ENCODE data around the gene CFAP410. TPM values are rescaled to one million over a fixed set of nuclear protein-coding genes. Genes with fewer than 3 reads are reported as not detected.

Gene CFAP410
- total and polyA plus RNA-seq, 2 of the 13 experiments (the other 11 are each of a cell fraction or from before 2014, with no cell fraction given): 8.0 to 20.1 TPM

DNA sequence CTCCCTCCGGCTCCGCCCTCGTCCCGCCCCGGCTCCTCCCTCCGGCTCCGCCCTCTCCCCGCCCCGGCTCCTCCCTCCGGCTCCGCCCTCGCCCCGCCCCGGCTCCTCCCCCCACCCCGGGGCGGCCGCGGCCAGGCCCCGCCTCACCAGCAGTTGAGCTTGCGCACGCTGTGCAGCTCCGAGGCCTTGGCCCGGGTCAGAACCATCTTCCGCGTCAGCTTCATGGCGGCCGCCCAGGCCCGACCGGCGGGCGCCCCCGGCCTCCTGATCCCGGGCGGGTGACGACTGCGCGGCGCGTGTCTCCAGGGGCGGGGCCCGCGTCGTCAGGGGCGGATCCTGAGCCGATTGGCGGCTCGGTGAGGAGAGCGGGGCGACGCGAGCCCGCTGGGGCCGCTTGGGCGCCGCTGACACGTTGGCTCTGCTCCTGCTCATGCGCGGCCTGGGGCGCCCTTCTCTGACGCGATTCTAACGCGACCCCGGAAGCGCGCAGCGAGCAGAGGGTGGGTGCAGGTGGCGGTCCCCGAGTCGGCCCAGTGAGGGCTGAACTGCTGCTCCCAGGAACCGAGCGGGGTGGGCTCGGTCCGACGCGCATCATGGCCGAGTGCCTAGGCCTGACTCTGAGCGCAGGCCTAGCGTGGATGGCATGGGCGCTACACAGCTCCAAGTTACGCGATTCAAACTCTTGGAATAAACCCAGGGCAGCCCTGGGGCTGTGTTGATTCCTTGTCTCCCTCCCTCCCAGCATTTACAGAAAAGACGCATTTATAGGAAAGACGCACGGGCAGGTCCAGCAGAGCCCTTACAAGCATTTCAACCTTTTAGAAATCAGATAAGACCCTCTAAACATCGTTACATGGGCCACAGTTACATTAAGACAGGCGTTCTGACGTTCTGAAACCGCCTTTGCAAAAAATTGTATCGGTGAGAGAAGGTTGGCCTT lies at the start of gene CFAP410 (continued):
- TF ChIP-seq MYC (CRISPR knock-in tag; IDR thresholded peaks at IDR 0.05; ENCODE audit: borderline replicate concordance): peak; percentile 97
- TF ChIP-seq ZKSCAN5 (CRISPR knock-in tag; IDR thresholded peaks at IDR 0.05): no peak
- TF ChIP-seq ZNF577 (CRISPR knock-in tag; IDR thresholded peaks at IDR 0.05; ENCODE audit: borderline replicate concordance, low read depth): no peak
- TF ChIP-seq ZNF816 (CRISPR knock-in tag; IDR thresholded peaks at IDR 0.05; ENCODE audit: borderline replicate concordance): peak; percentile 3; the same call in 1 of the 2 replicates
- TF ChIP-seq ZNF557 (CRISPR knock-in tag; IDR thresholded peaks at IDR 0.05): no peak
- TF ChIP-seq EEA1 (CRISPR knock-in tag; IDR thresholded peaks at IDR 0.05; ENCODE audit: borderline replicate concordance): peak; percentile 95; the same call in 1 of the 2 replicates
- TF ChIP-seq GABPB1 (CRISPR knock-in tag; IDR thresholded peaks at IDR 0.05): peak; percentile 95
- TF ChIP-seq FOXO1 (CRISPR knock-in tag; IDR thresholded peaks at IDR 0.05): peak; percentile 49; the same call in 1 of the 2 replicates
- no peak for TF ChIP-seq ZNF589 (CRISPR knock-in tag; conservative IDR thresholded peaks at IDR 0.05)
- no peak for TF ChIP-seq ZNF549 (CRISPR knock-in tag; IDR thresholded peaks at IDR 0.05)
- 0 out of 2 replicates have a peak, but pooled peaks have one; percentile 46 for TF ChIP-seq JUN (CRISPR knock-in tag; IDR thresholded peaks at IDR 0.05)
- no peak for TF ChIP-seq BHLHE40 (IDR thresholded peaks at IDR 0.05; ENCODE audit: low read length)
- TF ChIP-seq ZNF496 (CRISPR knock-in tag; IDR thresholded peaks at IDR 0.05; ENCODE audit: insufficient replicate concordance): no peak
- TF ChIP-seq, protein P1, sequence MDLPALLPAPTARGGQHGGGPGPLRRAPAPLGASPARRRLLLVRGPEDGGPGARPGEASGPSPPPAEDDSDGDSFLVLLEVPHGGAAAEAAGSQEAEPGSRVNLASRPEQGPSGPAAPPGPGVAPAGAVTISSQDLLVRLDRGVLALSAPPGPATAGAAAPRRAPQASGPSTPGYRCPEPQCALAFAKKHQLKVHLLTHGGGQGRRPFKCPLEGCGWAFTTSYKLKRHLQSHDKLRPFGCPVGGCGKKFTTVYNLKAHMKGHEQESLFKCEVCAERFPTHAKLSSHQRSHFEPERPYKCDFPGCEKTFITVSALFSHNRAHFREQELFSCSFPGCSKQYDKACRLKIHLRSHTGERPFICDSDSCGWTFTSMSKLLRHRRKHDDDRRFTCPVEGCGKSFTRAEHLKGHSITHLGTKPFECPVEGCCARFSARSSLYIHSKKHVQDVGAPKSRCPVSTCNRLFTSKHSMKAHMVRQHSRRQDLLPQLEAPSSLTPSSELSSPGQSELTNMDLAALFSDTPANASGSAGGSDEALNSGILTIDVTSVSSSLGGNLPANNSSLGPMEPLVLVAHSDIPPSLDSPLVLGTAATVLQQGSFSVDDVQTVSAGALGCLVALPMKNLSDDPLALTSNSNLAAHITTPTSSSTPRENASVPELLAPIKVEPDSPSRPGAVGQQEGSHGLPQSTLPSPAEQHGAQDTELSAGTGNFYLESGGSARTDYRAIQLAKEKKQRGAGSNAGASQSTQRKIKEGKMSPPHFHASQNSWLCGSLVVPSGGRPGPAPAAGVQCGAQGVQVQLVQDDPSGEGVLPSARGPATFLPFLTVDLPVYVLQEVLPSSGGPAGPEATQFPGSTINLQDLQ (CRISPR knock-in tag; IDR thresholded peaks at IDR 0.05): no peak
- TF ChIP-seq, protein P2, sequence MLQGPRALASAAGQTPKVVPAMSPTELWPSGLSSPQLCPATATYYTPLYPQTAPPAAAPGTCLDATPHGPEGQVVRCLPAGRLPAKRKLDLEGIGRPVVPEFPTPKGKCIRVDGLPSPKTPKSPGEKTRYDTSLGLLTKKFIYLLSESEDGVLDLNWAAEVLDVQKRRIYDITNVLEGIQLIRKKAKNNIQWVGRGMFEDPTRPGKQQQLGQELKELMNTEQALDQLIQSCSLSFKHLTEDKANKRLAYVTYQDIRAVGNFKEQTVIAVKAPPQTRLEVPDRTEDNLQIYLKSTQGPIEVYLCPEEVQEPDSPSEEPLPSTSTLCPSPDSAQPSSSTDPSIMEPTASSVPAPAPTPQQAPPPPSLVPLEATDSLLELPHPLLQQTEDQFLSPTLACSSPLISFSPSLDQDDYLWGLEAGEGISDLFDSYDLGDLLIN (CRISPR knock-in tag; IDR thresholded peaks at IDR 0.05; ENCODE audit: borderline replicate concordance): peak; percentile 82
- TF ChIP-seq, protein P3, sequence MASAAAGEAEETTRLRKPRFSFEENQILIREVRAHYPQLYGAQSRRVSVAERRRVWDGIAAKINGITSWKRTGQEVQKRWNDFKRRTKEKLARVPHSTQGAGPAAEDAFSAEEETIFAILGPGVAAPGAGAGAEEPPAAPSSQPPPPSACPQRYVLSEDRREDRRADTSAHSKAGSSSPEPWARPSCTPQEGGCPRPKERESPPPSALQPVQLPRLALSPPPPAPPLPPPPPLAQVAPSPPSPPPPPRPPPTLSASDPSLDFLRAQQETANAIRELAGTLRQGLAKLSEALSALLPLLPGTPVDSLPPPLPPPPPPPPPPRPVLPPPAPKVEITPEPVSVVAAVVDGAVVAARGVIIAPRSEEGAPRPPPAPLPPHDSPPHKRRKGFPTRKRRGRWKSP (CRISPR knock-in tag; IDR thresholded peaks at IDR 0.05): no peak
- TF ChIP-seq MAFF (IDR thresholded peaks at IDR 0.05; ENCODE audit: low read depth, low read length): no peak
- TF ChIP-seq ZNF501 (CRISPR knock-in tag; IDR thresholded peaks at IDR 0.05): peak; percentile 83
- TF ChIP-seq, protein P4, sequence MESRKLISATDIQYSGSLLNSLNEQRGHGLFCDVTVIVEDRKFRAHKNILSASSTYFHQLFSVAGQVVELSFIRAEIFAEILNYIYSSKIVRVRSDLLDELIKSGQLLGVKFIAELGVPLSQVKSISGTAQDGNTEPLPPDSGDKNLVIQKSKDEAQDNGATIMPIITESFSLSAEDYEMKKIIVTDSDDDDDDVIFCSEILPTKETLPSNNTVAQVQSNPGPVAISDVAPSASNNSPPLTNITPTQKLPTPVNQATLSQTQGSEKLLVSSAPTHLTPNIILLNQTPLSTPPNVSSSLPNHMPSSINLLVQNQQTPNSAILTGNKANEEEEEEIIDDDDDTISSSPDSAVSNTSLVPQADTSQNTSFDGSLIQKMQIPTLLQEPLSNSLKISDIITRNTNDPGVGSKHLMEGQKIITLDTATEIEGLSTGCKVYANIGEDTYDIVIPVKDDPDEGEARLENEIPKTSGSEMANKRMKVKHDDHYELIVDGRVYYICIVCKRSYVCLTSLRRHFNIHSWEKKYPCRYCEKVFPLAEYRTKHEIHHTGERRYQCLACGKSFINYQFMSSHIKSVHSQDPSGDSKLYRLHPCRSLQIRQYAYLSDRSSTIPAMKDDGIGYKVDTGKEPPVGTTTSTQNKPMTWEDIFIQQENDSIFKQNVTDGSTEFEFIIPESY (CRISPR knock-in tag; IDR thresholded peaks at IDR 0.05): no peak
- TF ChIP-seq MBNL3 (CRISPR knock-in tag; conservative IDR thresholded peaks at IDR 0.05): no peak
- peak; percentile 77 for TF ChIP-seq HIVEP1 (CRISPR knock-in tag; IDR thresholded peaks at IDR 0.05)
